ENCODE data around the gene DHODH. TPM values are rescaled to one million over a fixed set of nuclear protein-coding genes. Genes with fewer than 3 reads are reported as not detected.

The DHODH gene
- total and polyA plus RNA-seq, 10 of the 15 experiments (the other 5 are each of a cell fraction or from before 2014, with no cell fraction given), result 3.4 to 23.3 (median 13.2) TPM

- Histone ChIP-seq H3K9ac (ENCODE audit: control insufficient read depth, insufficient read depth, low read length) (no peak overlapping the region), H3K79me2 (ENCODE audit: control insufficient read depth, insufficient read depth, low read length) (no peaks in the 10 kb centered on the region), H3K4me2 (ENCODE audit: control insufficient read depth, insufficient read depth) (no peak overlapping the region), H3K4me1 (ENCODE audit: control insufficient read depth, insufficient read depth, low read length) (no peaks in the 10 kb centered on the region), H2AFZ (ENCODE audit: control insufficient read depth, low read depth, low read length) (no peak overlapping the region), H3K9me3 (replicated peaks; ENCODE audit: control insufficient read depth, insufficient read depth, low read length) (no peaks in the 10 kb centered on the region), H3K27me3 (replicated peaks in 1 of 2; ENCODE audit: control insufficient read depth in 2 of 2, insufficient read depth in 2 of 2, low read length in 1 of 2) (no peaks in the 10 kb centered on the region), H3K36me3 (ENCODE audit: control insufficient read depth in 2 of 2, insufficient read depth in 2 of 2, low read length in 1 of 2) (no peaks in the 10 kb centered on the region), H4K20me1 (ENCODE audit: control insufficient read depth, insufficient read depth) (no peaks in the 10 kb centered on the region), H3K27ac (ENCODE audit: control insufficient read depth, insufficient read depth) (no peak overlapping the region), H3K4me3 (no peak overlapping the region)
- ATAC-seq (no peak), DNase-seq (ENCODE audit: low read depth, low spot score) (no peak), FAIRE-seq (no peak)
- POLR2A ChIA-PET, result interaction anchor here (0.6 kb wide), 1 partner anchor 84 kb away, joined by 3 read pairs; no protein-coding TSS in a partner anchor
- intact Hi-C loops (cut with micrococcal nuclease; ENCODE audit: unreplicated experiment), result loop anchor here (10.0 kb wide), 2 partner anchors 285 to 325 kb away; no protein-coding TSS in a partner anchor
- RAD21 ChIA-PET (ENCODE audit: unreplicated experiment), result interaction anchor here (0.5 kb wide), 1 partner anchor 84 kb away, joined by 3 read pairs; no protein-coding TSS in a partner anchor
- CTCF ChIA-PET, result no interaction called here
- SMC1A ChIA-PET (ENCODE audit: uncharacterized antibody, unreplicated experiment), result no interaction called here
- 39% methylated on average over 2 of the region's 2 CpGs for WGBS (ENCODE audit: insufficient coverage, insufficient replicate concordance, low lambda C conversion rate, missing lambda C conversion rate)
- no peak for TF ChIP-seq HDGF (IDR thresholded peaks at IDR 0.05)
- TF ChIP-seq MLLT1 (IDR thresholded peaks at IDR 0.05), result no peak
- TF ChIP-seq ZBTB4 (CRISPR knock-in tag; IDR thresholded peaks at IDR 0.05), result no peak
- BruUV-seq (replicated peaks), result no TSS peak
- in situ Hi-C loops (cut with MboI), result no loop called here
These were observed 39.2 kb upstream of the DHODH start for GRCh38 chr16:71969353-71969752.

Data from GM12878 (cell line).